ENCODE measurements around the gene OOSP4B.
"Not testable (repeated sequence)": the region's sequence is repeated elsewhere in the genome, so short reads cannot be mapped to it uniquely, and the experiment has no call there.

Gene OOSP4B

DNA sequence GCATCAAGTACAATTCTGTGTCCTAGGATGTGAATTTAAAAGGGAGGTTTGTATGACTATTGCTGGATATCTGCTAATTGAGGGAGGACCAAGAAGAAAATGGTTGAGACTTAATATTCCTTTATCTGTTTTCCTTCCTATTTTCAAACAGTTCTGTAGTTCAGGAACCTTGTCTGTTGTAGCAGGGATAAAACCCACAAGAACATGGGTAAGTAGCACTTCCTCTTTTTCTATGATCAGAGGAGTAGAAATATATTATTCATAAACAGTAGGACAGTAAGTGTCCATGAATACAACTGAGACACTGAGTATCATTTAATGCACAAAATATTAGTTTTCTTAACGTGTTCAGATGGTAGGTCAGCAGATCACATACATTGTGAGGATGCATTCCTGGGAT lies 47.1 kb downstream of the OOSP4B start:
- DNase-seq, result no peak

DNA sequence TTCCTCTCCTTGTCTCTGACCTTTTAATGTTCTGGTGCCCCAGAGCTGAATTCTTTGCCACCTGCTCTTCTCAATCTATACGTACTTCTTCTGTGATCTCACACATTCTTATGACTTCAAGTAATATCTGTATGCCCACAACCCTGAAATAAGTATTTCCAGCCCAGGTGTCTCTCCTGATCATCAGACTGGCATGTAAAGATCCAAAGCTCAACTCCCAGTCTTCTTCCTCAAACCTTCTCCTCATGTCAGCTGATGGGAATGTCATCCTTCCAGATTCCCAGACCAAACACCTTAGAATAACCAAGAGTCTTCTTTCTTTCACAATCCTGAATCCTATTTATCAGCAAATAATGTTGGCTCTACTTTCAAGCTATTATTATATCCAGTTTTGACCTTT lies 48.8 kb downstream of the OOSP4B start:
- DNase-seq, result no peak

DNA sequence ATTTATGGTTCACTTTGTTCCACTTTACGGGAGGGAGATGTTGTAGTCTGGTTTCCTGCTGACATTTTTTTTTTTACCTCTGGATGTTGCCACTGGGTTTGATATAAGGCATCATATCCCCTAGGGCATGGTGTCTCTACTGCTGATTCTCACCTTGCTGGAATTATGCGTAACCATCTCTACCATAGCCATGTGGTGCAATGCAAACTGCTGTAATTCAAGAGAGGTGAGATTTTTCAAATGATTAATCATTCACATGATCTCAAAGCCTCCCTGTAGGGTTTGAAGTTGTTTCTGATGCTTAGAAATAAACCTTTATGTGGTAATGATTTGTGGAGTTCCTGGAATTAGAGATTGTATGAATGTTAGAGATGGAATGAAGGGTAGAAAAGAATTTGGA lies 52.5 kb downstream of the OOSP4B start:
- DNase-seq, result no peak

DNA sequence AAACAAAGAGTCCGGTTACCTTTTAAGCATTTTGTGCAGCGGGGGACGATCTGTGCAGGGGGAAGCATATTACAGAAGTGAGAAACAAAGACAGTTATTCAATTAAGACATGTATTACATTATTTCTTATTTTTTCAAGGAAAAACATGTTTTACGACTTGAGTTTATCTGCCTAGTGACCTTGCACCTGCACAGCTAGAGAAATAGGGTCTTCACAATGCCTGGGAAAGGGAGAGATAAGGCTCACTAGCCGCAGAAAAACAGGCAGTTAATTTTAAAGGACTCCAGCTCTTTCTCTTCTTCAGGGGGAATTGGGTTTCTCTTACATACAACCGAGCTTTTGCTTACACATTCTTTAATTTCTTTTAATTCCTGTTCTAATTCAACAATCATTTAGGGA lies 54.7 kb downstream of the OOSP4B start:
- DNase-seq, result not testable (repeated sequence)

DNA sequence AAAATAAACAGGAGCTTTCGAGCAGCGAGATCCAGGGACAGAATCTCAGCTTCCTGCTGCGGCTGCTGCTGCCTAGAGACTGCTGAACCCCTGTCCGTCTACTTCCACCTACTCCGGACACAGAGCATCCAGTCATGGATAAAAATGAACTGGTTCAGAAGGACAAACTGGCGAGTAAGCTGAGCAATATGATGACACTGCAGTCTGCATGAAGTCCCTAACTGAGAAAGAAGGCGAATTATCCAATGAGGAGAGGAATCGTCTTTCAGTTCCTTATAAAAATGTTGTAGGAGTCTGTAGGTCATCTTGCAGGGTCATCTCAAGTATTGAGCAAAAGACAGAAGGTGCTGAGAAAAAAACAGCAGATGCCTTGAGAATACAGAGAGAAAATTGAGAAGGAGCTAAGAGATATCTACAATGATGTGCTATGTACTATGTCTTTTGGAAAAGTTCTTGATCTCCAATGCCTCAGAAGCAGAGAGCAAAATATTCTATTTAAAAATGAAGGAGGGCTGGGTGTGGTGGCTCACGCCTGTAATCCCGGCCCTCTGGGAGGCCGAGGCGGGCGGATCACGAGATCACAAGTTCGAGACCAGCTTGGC lies 60.3 kb downstream of the OOSP4B start:
- DNase-seq, result no peak

DNA sequence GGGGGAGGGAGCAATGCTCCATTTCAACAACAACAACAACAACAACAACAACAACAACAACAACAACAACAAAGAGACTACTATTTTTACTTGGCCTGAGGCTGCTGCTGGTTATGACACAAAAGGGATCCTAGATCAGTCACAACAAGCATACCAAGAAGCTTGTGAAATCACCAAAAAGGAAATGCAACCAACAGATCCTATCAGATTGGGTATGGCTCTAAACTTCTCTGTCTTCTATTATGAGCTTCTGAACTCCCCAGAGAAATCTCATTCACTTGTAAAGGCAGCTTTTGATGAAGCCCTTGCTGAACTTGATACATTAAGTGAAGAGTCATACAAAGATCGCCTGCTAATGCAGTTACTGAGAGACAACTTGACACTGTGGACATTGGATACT lies 61.0 kb downstream of the OOSP4B start:
- DNase-seq, result no peak

DNA sequence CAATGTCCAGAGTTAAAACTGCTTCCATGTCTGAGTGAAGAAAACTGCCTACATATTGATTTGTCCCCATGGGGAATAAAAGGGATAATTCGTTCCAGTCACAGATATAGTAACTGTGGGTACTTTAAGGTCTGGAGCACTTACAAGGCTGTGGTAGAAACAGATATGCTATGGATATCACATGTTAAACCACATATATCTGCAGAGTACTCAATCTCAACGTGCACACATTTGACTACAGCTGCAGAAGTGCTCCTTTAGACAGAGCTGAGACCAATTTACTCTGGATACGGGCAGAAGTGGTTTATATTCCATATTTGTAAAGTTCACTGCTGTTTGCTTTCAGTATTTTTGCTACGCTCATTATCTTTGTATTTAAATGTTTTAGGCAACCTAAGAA lies 61.8 kb downstream of the OOSP4B start:
- DNase-seq, result no peak

DNA sequence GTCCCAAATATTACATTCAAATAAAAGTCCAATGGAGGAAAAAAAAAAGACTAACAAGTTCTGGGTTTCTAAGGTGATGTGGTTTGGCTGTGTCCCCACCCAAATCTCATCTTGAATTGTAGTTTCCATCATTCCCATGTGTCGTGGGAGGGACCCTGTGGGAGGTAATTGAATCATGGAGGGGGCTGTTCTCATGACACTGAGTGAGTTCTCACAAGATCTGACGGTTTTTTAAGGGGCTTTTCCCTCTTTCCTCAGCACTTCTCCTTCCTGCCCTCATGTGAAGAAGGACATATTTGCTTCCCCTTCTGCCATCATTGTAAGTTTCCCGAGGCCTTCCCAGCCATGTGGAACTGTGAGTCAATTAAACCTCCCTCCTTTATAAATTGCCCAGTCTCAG lies 63.6 kb downstream of the OOSP4B start:
- DNase-seq, result no peak
